ENCODE data around the gene GPAT3.

GPAT3 gene

GRCh38 chr4:83591056-83591455 lies 55.1 kb downstream of the GPAT3 start:
- Mint-ChIP-seq H3K36me3 (ENCODE audit: insufficient read depth) (peaks cover 3% of the 10 kb centered on the region), H3K27ac (no peak overlapping the region), H3K27me3 (no peaks in the 10 kb centered on the region), H3K9me3 (no peaks in the 10 kb centered on the region), H3K4me3 (no peak overlapping the region), H3K4me1 (ENCODE audit: low read depth in 2 of 2) (no peaks in the 10 kb centered on the region)
- DNase-seq, result no peak
- ATAC-seq (replicated peaks), result no peak

- no peaks in the 10 kb centered on the region for H3K4me1 Mint-ChIP-seq (ENCODE audit: low read depth in 2 of 2)
- no peaks in the 10 kb centered on the region for H3K9me3 Mint-ChIP-seq
- H3K27me3 Mint-ChIP-seq, result no peaks in the 10 kb centered on the region
- DNase-seq (no peak), ATAC-seq (replicated peaks) (no peak)
- H3K4me3 Mint-ChIP-seq, result no peak overlapping the region
- no peak overlapping the region for H3K27ac Mint-ChIP-seq
- peaks cover 7% of the 10 kb centered on the region for H3K36me3 Mint-ChIP-seq (ENCODE audit: insufficient read depth)
These were observed 55.8 kb downstream of the GPAT3 start for GRCh38 chr4:83591730-83592129.

- no peaks in the 10 kb centered on the region for H3K4me1 Mint-ChIP-seq (ENCODE audit: low read depth in 2 of 2)
- no peak overlapping the region for H3K4me3 Mint-ChIP-seq
- no peaks in the 10 kb centered on the region for H3K9me3 Mint-ChIP-seq
- H3K36me3 Mint-ChIP-seq (ENCODE audit: insufficient read depth), result peaks cover 12% of the 10 kb centered on the region
- peak; percentile 39 for ATAC-seq (replicated peaks)
- DNase-seq, result no peak
- H3K27ac Mint-ChIP-seq, result no peak overlapping the region
- peaks cover 0 to under 1% of the 10 kb centered on the region in 2 donors for H3K27me3 Mint-ChIP-seq
These were observed 63.3 kb downstream of the GPAT3 start for GRCh38 chr4:83599183-83599582.

- Mint-ChIP-seq H3K4me3 (no peak overlapping the region), H3K36me3 (ENCODE audit: insufficient read depth) (peaks cover 3% of the 10 kb centered on the region), H3K27me3 (peaks cover 0 to 11% of the 10 kb centered on the region in 2 donors), H3K27ac (no peak overlapping the region), H3K9me3 (no peaks in the 10 kb centered on the region), H3K4me1 (ENCODE audit: low read depth in 2 of 2) (no peaks in the 10 kb centered on the region)
- ATAC-seq (replicated peaks) (no peak), DNase-seq (no peak)
These were observed 67.2 kb downstream of the GPAT3 start for GRCh38 chr4:83603129-83603528.

- H3K4me1 Mint-ChIP-seq (ENCODE audit: low read depth in 2 of 2), result no peaks in the 10 kb centered on the region
These were observed 68.4 kb downstream of the GPAT3 start for GRCh38 chr4:83604321-83604720.

GRCh38 chr4:83605210-83605609 lies 69.3 kb downstream of the GPAT3 start:
- no peaks in the 10 kb centered on the region for H3K4me1 Mint-ChIP-seq (ENCODE audit: low read depth in 2 of 2)

More at GRCh38 chr4:83604321-83604720, 68.4 kb downstream of the GPAT3 start:
- peaks cover 3% of the 10 kb centered on the region for H3K36me3 Mint-ChIP-seq (ENCODE audit: insufficient read depth)
- H3K9me3 Mint-ChIP-seq, result no peaks in the 10 kb centered on the region
- ATAC-seq (replicated peaks) (no peak), DNase-seq (no peak)
- H3K4me3 Mint-ChIP-seq, result no peak overlapping the region
- H3K27ac Mint-ChIP-seq, result no peak overlapping the region
- peaks cover 0 to 11% of the 10 kb centered on the region in 2 donors for H3K27me3 Mint-ChIP-seq

GRCh38 chr4:83605744-83606172 lies 69.8 kb downstream of the GPAT3 start:
- ATAC-seq (replicated peaks), result no peak
- H3K27me3 Mint-ChIP-seq, result peaks cover 0 to 13% of the 10 kb centered on the region in 2 donors
- no peak overlapping the region for H3K27ac Mint-ChIP-seq
- no peaks in the 10 kb centered on the region for H3K4me1 Mint-ChIP-seq (ENCODE audit: low read depth in 2 of 2)
- H3K9me3 Mint-ChIP-seq, result no peaks in the 10 kb centered on the region
- no peak overlapping the region for H3K4me3 Mint-ChIP-seq
- DNase-seq, result no peak
- peaks cover 3% of the 10 kb centered on the region for H3K36me3 Mint-ChIP-seq (ENCODE audit: insufficient read depth)

More at GRCh38 chr4:83605210-83605609, 69.3 kb downstream of the GPAT3 start:
- H3K4me3 Mint-ChIP-seq, result no peak overlapping the region
- H3K27me3 Mint-ChIP-seq, result peaks cover 0 to 11% of the 10 kb centered on the region in 2 donors
- no peak overlapping the region for H3K27ac Mint-ChIP-seq
- H3K36me3 Mint-ChIP-seq (ENCODE audit: insufficient read depth), result peaks cover 3% of the 10 kb centered on the region
- ATAC-seq (replicated peaks), result no peak
- no peaks in the 10 kb centered on the region for H3K9me3 Mint-ChIP-seq
- DNase-seq, result no peak

- Mint-ChIP-seq H3K27me3 (peaks cover 0 to 18% of the 10 kb centered on the region in 2 donors), H3K4me1 (ENCODE audit: low read depth in 2 of 2) (no peaks in the 10 kb centered on the region), H3K4me3 (no peak overlapping the region), H3K9me3 (no peaks in the 10 kb centered on the region), H3K27ac (no peak overlapping the region), H3K36me3 (ENCODE audit: insufficient read depth) (peaks cover 3% of the 10 kb centered on the region)
- DNase-seq, result no peak
- no peak for ATAC-seq (replicated peaks)
These were observed 70.6 kb downstream of the GPAT3 start for GRCh38 chr4:83606460-83606859.

- Mint-ChIP-seq H3K36me3 (ENCODE audit: insufficient read depth) (peaks cover 3% of the 10 kb centered on the region), H3K27me3 (peaks cover 0 to 18% of the 10 kb centered on the region in 2 donors), H3K4me3 (no peak overlapping the region), H3K4me1 (ENCODE audit: low read depth in 2 of 2) (no peaks in the 10 kb centered on the region), H3K9me3 (no peaks in the 10 kb centered on the region), H3K27ac (no peak overlapping the region)
- ATAC-seq (replicated peaks) (no peak), DNase-seq (no peak)
These were observed 71.0 kb downstream of the GPAT3 start for GRCh38 chr4:83606898-83607297.

- Mint-ChIP-seq H3K36me3 (ENCODE audit: insufficient read depth) (no peaks in the 10 kb centered on the region), H3K4me3 (no peak overlapping the region), H3K4me1 (ENCODE audit: low read depth in 2 of 2) (no peaks in the 10 kb centered on the region), H3K9me3 (peaks cover 6% of the 10 kb centered on the region in 2 donors), H3K27ac (no peak overlapping the region), H3K27me3 (peaks cover 0 to 23% of the 10 kb centered on the region in 2 donors)
- no peak for ATAC-seq (replicated peaks)
- DNase-seq, result no peak
These were observed 73.5 kb downstream of the GPAT3 start for GRCh38 chr4:83609365-83609764.

- DNase-seq (no peak), ATAC-seq (replicated peaks) (no peak)
- Mint-ChIP-seq H3K9me3 (peaks cover 6 to 8% of the 10 kb centered on the region in 2 donors), H3K4me1 (ENCODE audit: low read depth in 2 of 2) (no peaks in the 10 kb centered on the region), H3K27me3 (peaks cover 0 to 14% of the 10 kb centered on the region in 2 donors), H3K27ac (no peak overlapping the region), H3K36me3 (ENCODE audit: insufficient read depth) (no peaks in the 10 kb centered on the region), H3K4me3 (no peak overlapping the region)
These were observed 74.8 kb downstream of the GPAT3 start for GRCh38 chr4:83610729-83611128.

GRCh38 chr4:83613023-83613422 lies 77.1 kb downstream of the GPAT3 start:
- ATAC-seq (replicated peaks) (no peak), DNase-seq (no peak)
- Mint-ChIP-seq H3K36me3 (ENCODE audit: insufficient read depth) (no peaks in the 10 kb centered on the region), H3K27ac (no peak overlapping the region), H3K4me1 (ENCODE audit: low read depth in 2 of 2) (no peaks in the 10 kb centered on the region), H3K4me3 (no peak overlapping the region), H3K9me3 (peaks cover 6 to 8% of the 10 kb centered on the region in 2 donors), H3K27me3 (peaks cover 0 to 25% of the 10 kb centered on the region in 2 donors)

- ATAC-seq (replicated peaks) (no peak), DNase-seq (no peak)
- Mint-ChIP-seq H3K27ac (no peak overlapping the region), H3K27me3 (peaks cover 5 to 28% of the 10 kb centered on the region in 2 donors), H3K9me3 (peaks cover 6 to 8% of the 10 kb centered on the region in 2 donors), H3K36me3 (ENCODE audit: insufficient read depth) (peaks cover 2% of the 10 kb centered on the region), H3K4me3 (no peak overlapping the region), H3K4me1 (ENCODE audit: low read depth in 2 of 2) (no peaks in the 10 kb centered on the region)
These were observed 78.1 kb downstream of the GPAT3 start for GRCh38 chr4:83613994-83614393.

- ATAC-seq (replicated peaks) (no peak), DNase-seq (no peak)
- H3K27me3 Mint-ChIP-seq, result peaks cover 28 to 44% of the 10 kb centered on the region in 2 donors
- H3K9me3 Mint-ChIP-seq, result peaks cover 6 to 8% of the 10 kb centered on the region in 2 donors
- peaks cover 2% of the 10 kb centered on the region for H3K36me3 Mint-ChIP-seq (ENCODE audit: insufficient read depth)
- H3K27ac Mint-ChIP-seq, result no peak overlapping the region
- H3K4me1 Mint-ChIP-seq (ENCODE audit: low read depth in 2 of 2), result no peaks in the 10 kb centered on the region
- H3K4me3 Mint-ChIP-seq, result no peak overlapping the region
These were observed 80.3 kb downstream of the GPAT3 start for GRCh38 chr4:83616252-83616651.
